Retinal pigment epithelial cell (primary cell): Measurements from ENCODE around the gene FRY.

Experiments used
- DNase-seq: peaks from one replicate; pipeline ENCODE4 v3.0.0-alpha.2; 2010; ENCODE audit warnings: low read depth
- H3K4me3 ChIP-seq: 2 replicates; pipeline ENCODE4 v1.5.1; 2011; ENCODE audit warnings: mild to moderate bottlenecking, low read length, control low read depth, moderate library complexity
- CTCF ChIP-seq: conservative IDR thresholded peaks from 2 replicates; pipeline ENCODE4 v1.5.1; 2011; ENCODE audit warnings: low read depth, low read length, control low read depth, inconsistent platforms

The FRY gene

GRCh38 chr13:32299893-32300292 lies 268.3 kb downstream of the FRY start:
- no peak for TF ChIP-seq CTCF
- H3K4me3 ChIP-seq, result no peak overlapping the region
- no peak for DNase-seq

- TF ChIP-seq CTCF, result no peak
- no peak overlapping the region for H3K4me3 ChIP-seq
- no peak for DNase-seq
These were observed 268.8 kb downstream of the FRY start for GRCh38 chr13:32300406-32300805.

GRCh38 chr13:32300920-32301319 lies 269.3 kb downstream of the FRY start:
- H3K4me3 ChIP-seq, result no peak overlapping the region
- no peak for DNase-seq
- TF ChIP-seq CTCF, result no peak

- no peak overlapping the region for H3K4me3 ChIP-seq
- no peak for DNase-seq
- TF ChIP-seq CTCF, result no peak
These were observed 270.9 kb downstream of the FRY start for GRCh38 chr13:32302461-32302860.

GRCh38 chr13:32305646-32306045 lies 274.1 kb downstream of the FRY start:
- no peak for DNase-seq
- no peak for TF ChIP-seq CTCF
- H3K4me3 ChIP-seq, result no peak overlapping the region

GRCh38 chr13:32309312-32310133 lies 277.9 kb downstream of the FRY start:
- H3K4me3 ChIP-seq, result no peak overlapping the region
- DNase-seq, result no peak
- no peak for TF ChIP-seq CTCF

- H3K4me3 ChIP-seq, result no peak overlapping the region
- no peak for DNase-seq
These were observed 278.6 kb downstream of the FRY start for GRCh38 chr13:32310134-32310706.

More at GRCh38 chr13:32310134-32310706, 278.6 kb downstream of the FRY start:
- TF ChIP-seq CTCF, result peak; percentile 68
